GM19467 (cell line): ENCODE data around the gene UBE4B.
"Not testable (repeated sequence)": the region's sequence is repeated elsewhere in the genome, so short reads cannot be mapped to it uniquely, and the experiment has no call there.

Experiments used
- ATAC-seq: cut with Tn5 transposase; IDR thresholded peaks from one replicate; pipeline ENCODE4 v1.9.1; 2021; ENCODE audit warnings: mild to moderate bottlenecking, moderate library complexity; ENCODE audit not compliant: unreplicated experiment

UBE4B gene

GRCh38 chr1:10170239-10170574, 137.4 kb downstream of the UBE4B start:
- ATAC-seq: no peak

GRCh38 chr1:10171105-10171767, 138.5 kb downstream of the UBE4B start:
- no peak for ATAC-seq

GRCh38 chr1:10171995-10172669, 139.4 kb downstream of the UBE4B start:
- ATAC-seq: no peak

GRCh38 chr1:10173582-10173981, 140.8 kb downstream of the UBE4B start:
- ATAC-seq: no peak

- ATAC-seq: no peak
These were observed 145.1 kb downstream of the UBE4B start for GRCh38 chr1:10177876-10178275.

- no peak for ATAC-seq
These were observed 146.0 kb downstream of the UBE4B start for GRCh38 chr1:10178597-10179405.

- ATAC-seq: no peak
These were observed 146.8 kb downstream of the UBE4B start for GRCh38 chr1:10179406-10180091.

GRCh38 chr1:10181154-10181553, 148.4 kb downstream of the UBE4B start:
- ATAC-seq: no peak

- ATAC-seq: no peak
These were observed 153.0 kb downstream of the UBE4B start for GRCh38 chr1:10185759-10186158.

GRCh38 chr1:10186331-10187025, 153.7 kb downstream of the UBE4B start:
- no peak for ATAC-seq

GRCh38 chr1:10187026-10187334, 154.2 kb downstream of the UBE4B start:
- no peak for ATAC-seq

- ATAC-seq: no peak
These were observed 155.4 kb downstream of the UBE4B start for GRCh38 chr1:10188133-10188650.

- no peak for ATAC-seq
These were observed 156.9 kb downstream of the UBE4B start for GRCh38 chr1:10189659-10190058.

GRCh38 chr1:10192263-10192662, 159.5 kb downstream of the UBE4B start:
- no peak for ATAC-seq

GRCh38 chr1:10193288-10193687, 160.5 kb downstream of the UBE4B start:
- no peak for ATAC-seq

- ATAC-seq: no peak
These were observed 162.8 kb downstream of the UBE4B start for GRCh38 chr1:10195570-10195969.

GRCh38 chr1:10196976-10197375, 164.2 kb downstream of the UBE4B start:
- ATAC-seq: no peak

- no peak for ATAC-seq
These were observed 167.9 kb downstream of the UBE4B start for GRCh38 chr1:10200620-10201019.

- ATAC-seq: no peak
These were observed 171.4 kb downstream of the UBE4B start for GRCh38 chr1:10204003-10204642.

GRCh38 chr1:10205206-10205605, 172.4 kb downstream of the UBE4B start:
- ATAC-seq: not testable (repeated sequence)
